Measurements from ENCODE around the gene TMPRSS6.

DNA sequence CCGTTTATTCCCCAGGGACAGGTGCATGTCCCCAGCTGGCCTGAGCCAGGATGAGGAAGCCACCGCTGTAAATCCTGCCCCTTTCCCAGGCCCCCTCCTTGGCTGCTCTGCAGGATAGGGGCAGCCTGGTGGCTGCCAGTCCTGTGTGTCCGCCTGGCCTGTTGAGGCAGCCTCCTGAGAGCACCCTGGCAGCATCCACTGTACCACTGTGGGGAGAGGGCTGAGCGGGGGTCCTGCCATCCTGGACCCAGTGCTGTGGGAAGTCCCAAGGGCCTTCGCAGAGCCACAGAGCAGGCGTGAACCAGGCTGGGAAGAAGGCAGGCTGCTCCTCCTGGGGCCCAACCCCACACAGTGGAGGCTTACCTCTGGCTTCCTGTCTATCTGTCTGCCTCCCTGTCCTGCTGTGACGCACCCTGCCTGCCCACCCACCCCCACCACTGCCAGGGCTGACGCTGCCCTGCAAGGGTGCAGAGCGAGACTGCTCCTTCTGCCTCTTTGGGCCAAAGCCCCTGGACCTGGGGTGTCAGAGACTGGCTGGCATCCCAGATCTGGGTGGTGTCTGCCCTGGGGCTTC, 49.5 kb downstream of the TMPRSS6 start:
- TF ChIP-seq, protein P1, sequence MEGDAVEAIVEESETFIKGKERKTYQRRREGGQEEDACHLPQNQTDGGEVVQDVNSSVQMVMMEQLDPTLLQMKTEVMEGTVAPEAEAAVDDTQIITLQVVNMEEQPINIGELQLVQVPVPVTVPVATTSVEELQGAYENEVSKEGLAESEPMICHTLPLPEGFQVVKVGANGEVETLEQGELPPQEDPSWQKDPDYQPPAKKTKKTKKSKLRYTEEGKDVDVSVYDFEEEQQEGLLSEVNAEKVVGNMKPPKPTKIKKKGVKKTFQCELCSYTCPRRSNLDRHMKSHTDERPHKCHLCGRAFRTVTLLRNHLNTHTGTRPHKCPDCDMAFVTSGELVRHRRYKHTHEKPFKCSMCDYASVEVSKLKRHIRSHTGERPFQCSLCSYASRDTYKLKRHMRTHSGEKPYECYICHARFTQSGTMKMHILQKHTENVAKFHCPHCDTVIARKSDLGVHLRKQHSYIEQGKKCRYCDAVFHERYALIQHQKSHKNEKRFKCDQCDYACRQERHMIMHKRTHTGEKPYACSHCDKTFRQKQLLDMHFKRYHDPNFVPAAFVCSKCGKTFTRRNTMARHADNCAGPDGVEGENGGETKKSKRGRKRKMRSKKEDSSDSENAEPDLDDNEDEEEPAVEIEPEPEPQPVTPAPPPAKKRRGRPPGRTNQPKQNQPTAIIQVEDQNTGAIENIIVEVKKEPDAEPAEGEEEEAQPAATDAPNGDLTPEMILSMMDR (IDR thresholded peaks at IDR 0.05) = no peak
- TF ChIP-seq POLR2A (IDR thresholded peaks at IDR 0.05) = no peak

All from right lobe of liver (tissue), 4 donors.